ENCODE measurements around the gene TCAF1. TPM values are rescaled to one million over a fixed set of nuclear protein-coding genes. Genes with fewer than 3 reads are reported as not detected.
"Not testable (repeated sequence)": the region's sequence is repeated elsewhere in the genome, so short reads cannot be mapped to it uniquely, and the experiment has no call there.

TCAF1 gene
- total RNA-seq, 1 donor from 2014 or later, result 42.6 TPM

DNA sequence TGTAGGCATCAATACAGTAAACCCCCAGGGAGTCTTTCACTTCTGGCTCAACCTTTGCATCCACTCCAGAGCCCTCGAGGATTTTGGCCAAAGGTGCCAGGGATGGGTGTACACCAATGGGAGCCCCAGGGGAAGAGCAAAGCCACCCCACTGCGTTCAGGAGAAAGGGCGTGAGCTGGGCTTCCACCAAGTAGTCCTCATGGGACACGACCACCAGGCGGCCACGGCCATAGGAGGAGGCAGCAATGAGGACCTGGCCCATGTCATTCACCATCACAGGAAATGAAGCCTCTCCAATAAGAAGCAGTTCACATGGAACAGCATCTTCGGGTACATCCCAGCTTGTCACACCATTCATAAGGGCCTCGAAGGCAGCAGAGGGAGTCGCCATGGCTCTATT, 25.8 kb downstream of the TCAF1 start:
- no peaks in the 10 kb centered on the region for H3K9me3 ChIP-seq
- H3K4me1 ChIP-seq, result no peaks in the 10 kb centered on the region
- DNase-seq (no peak), ATAC-seq (no peak)
- peaks cover 8% of the 10 kb centered on the region for H3K36me3 ChIP-seq
- no peak overlapping the region for H3K4me3 ChIP-seq
- TF ChIP-seq CTCF (IDR thresholded peaks at IDR 0.05), result no peak
- H3K27me3 ChIP-seq, result no peaks in the 10 kb centered on the region
- intact Hi-C loops (cut with DNase I), result no loop called here
- H3K27ac ChIP-seq, result no peak overlapping the region

DNA sequence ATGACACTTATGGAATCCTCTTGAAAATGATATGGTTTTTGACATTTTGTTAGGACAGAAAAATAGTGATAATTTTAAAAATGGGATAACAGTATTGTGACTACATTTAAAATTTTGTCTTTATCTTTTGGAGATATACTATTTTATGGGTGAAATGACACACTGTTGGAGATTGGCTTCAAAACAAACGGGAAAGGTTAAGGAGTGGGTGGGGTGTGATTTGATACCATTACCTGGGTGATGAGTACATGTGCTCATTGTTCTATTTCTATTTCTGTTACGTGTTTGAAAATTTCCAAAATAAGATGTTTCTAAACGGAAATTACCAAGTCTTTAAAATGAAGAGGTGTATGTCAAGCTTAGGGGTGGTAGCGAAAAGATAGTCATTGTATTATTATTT, 28.7 kb downstream of the TCAF1 start:
- intact Hi-C loops (cut with DNase I); H3K36me3 ChIP-seq; ATAC-seq: not testable (repeated sequence)

DNA sequence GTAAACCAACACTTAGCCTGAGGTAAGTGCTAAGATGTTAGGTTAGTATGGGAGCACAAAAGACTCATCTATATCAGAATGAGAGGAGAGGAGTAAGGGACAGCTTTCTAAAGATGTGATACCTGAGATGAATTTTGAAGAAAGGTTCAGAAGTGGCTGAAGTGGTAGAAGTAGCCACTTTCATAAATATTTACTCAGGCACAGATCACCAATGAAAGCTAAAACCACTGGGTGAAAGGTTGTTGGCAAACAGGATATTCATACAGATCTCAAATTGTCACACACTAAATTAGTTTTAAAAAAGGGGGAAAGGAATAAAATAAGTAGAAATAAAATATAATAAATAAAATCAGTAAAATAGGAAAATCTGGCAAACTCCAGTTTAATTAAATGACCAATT, 30.4 kb downstream of the TCAF1 start:
- not testable (repeated sequence) for H3K27ac ChIP-seq, ATAC-seq

More for the DNA sequence above, 28.7 kb downstream of the TCAF1 start:
- H3K4me3 ChIP-seq, H3K27me3 ChIP-seq, DNase-seq, H3K27ac ChIP-seq, H3K9me3 ChIP-seq, H3K4me1 ChIP-seq: not testable (repeated sequence)

DNA sequence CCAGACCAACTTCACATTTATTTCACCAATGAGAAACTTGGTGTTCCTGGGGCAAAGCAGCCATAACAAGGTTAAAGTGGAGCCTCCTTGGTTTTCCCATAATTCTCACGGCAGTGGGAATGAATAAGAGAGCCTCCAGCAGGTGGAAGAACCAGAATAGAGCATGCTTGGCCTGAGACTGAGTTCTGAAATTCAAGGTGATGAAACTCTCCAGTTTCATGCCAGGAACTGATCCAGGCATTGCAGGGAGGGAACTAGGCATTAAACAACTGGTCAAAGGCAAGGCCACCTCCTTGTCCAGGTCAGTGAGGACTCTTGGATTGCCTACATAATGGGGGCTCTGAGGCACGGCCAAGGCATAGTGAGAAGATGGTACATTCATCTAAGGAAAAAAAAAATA, 44.0 kb downstream of the TCAF1 start:
- H3K9me3 ChIP-seq; H3K27me3 ChIP-seq; intact Hi-C loops (cut with DNase I); DNase-seq; H3K27ac ChIP-seq; H3K36me3 ChIP-seq; H3K4me1 ChIP-seq; ATAC-seq; H3K4me3 ChIP-seq: not testable (repeated sequence)

More for the DNA sequence above, 30.4 kb downstream of the TCAF1 start:
- intact Hi-C loops (cut with DNase I); DNase-seq; H3K9me3 ChIP-seq; H3K36me3 ChIP-seq; H3K4me1 ChIP-seq; H3K4me3 ChIP-seq; H3K27me3 ChIP-seq: not testable (repeated sequence)

GRCh38 chr7:143855443-143855842, 46.5 kb downstream of the TCAF1 start:
- H3K27ac ChIP-seq; H3K36me3 ChIP-seq; intact Hi-C loops (cut with DNase I); H3K27me3 ChIP-seq; H3K9me3 ChIP-seq; ATAC-seq; DNase-seq; H3K4me3 ChIP-seq; H3K4me1 ChIP-seq: not testable (repeated sequence)

DNA sequence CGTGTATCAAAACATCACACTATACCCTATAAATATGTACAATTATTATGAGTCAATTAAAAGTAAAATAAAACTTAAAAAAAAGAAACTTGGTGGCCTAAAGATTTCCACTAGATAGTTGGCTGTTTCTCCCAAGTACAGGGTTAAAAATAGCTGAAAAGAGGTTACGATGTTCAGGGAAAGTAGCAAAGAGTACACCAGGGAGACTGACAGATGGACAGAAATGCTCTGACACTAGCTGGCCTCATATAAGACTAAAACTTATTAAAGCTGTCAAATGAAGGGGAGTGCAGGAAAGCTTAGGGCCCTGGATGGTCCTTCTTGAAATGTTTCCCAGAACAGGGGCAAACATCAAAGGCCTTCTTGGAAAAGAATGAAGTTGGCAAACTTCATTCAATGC, 51.3 kb downstream of the TCAF1 start:
- H3K36me3 ChIP-seq, result no peaks in the 10 kb centered on the region
- no peaks in the 10 kb centered on the region for H3K4me1 ChIP-seq
- DNase-seq (no peak), ATAC-seq (no peak)
- TF ChIP-seq CTCF (IDR thresholded peaks at IDR 0.05), result no peak
- H3K4me3 ChIP-seq, result no peak overlapping the region
- intact Hi-C loops (cut with DNase I), result no loop called here
- H3K27me3 ChIP-seq, result no peaks in the 10 kb centered on the region
- H3K9me3 ChIP-seq, result no peaks in the 10 kb centered on the region
- no peak overlapping the region for H3K27ac ChIP-seq

DNA sequence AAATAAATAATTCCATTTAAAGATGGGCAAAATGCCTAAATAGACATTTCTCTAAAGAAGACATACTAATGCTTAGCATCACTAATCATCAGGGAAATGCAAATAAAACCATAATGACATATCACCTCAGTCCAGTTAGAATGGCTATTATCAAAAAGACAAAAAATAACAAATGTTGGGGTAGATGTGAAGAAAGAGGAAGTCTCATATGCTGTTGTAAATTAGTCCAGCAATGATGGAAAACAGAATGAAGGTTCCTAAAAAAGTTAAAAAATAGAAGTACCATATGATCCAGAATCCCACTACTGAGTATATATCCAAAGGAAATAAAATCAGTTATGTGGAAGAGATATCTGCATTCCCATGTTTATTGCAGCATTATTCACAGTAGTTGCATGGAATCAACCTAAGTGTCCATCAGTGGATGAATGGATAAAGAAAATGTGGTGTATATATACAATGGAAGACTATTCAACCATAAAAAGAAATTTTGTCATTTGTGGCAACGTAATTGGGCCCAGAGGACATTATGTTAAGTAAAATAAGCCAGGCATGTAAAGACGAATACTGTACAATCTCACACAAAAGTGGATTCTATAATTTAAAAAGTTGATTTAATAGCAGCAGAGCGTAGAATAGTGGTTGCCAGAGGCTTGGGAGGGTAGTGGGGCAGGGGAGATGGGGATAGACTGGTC, 52.0 kb downstream of the TCAF1 start:
- Histone ChIP-seq H3K36me3 (no peaks in the 10 kb centered on the region), H3K4me1 (no peaks in the 10 kb centered on the region), H3K27me3 (no peaks in the 10 kb centered on the region), H3K4me3 (no peak overlapping the region), H3K27ac (no peak overlapping the region), H3K9me3 (no peaks in the 10 kb centered on the region)
- intact Hi-C loops (cut with DNase I), result no loop called here
- no peak for DNase-seq
- ATAC-seq, result no peak
- no peak for TF ChIP-seq CTCF (IDR thresholded peaks at IDR 0.05)

DNA sequence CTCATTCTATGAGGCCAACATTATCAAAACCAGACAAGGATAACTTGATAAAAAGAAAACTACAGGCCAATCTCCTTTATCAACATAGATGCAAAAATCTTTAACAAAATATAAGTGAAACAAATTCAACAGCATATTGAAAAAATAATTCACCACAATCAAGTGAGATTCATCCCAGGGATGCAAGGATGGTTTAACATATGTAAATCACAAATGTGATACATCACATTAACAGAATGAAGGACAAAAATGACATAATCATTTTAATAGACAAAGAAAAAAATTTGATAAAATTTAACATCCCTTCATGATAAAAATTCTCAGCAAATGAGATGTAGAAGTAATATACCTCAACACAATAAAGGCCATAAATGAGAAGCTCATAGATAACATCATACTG, 53.8 kb downstream of the TCAF1 start:
- Histone ChIP-seq H3K27ac (no peak overlapping the region), H3K4me1 (no peaks in the 10 kb centered on the region), H3K4me3 (no peak overlapping the region), H3K9me3 (no peaks in the 10 kb centered on the region), H3K36me3 (no peaks in the 10 kb centered on the region), H3K27me3 (no peaks in the 10 kb centered on the region)
- TF ChIP-seq CTCF (IDR thresholded peaks at IDR 0.05), result no peak
- DNase-seq, result no peak
- intact Hi-C loops (cut with DNase I), result no loop called here
- no peak for ATAC-seq

Measured in upper lobe of right lung (tissue), 1 donor.